Measurements from ENCODE around the gene SRPRA.

The SRPRA gene

GRCh38 chr11:126282736-126283591 is 14.3 kb upstream of the SRPRA start, which contains the start of gene TIRAP (continued):
- TF ChIP-seq ZSCAN23 (tag by site-specific recombination; IDR thresholded peaks at IDR 0.05) (no peak), EGR2 (tag by site-specific recombination; IDR thresholded peaks at IDR 0.05; ENCODE audit: low read depth) (0 out of 2 replicates have a peak, but pooled peaks have one; percentile 22), WT1 (tag by site-specific recombination; IDR thresholded peaks at IDR 0.05) (no peak), ZNF473 (tag by site-specific recombination; IDR thresholded peaks at IDR 0.05) (no peak), ZNF121 (tag by site-specific recombination; IDR thresholded peaks at IDR 0.05) (no peak), ZNF19 (tag by site-specific recombination; IDR thresholded peaks at IDR 0.05; ENCODE audit: low read depth) (no peak), KLF10 (tag by site-specific recombination; IDR thresholded peaks at IDR 0.05) (no peak), HIC1 (tag by site-specific recombination; IDR thresholded peaks at IDR 0.05) (no peak), ZNF37A (tag by site-specific recombination; IDR thresholded peaks at IDR 0.05) (no peak), ZNF664 (tag by site-specific recombination; IDR thresholded peaks at IDR 0.05) (no peak), ZNF692 (tag by site-specific recombination; IDR thresholded peaks at IDR 0.05) (no peak), ZNF391 (tag by site-specific recombination; IDR thresholded peaks at IDR 0.05; ENCODE audit: borderline replicate concordance, low read depth) (no peak), YY1 (tag by site-specific recombination; IDR thresholded peaks at IDR 0.05) (no peak), ZNF624 (tag by site-specific recombination; IDR thresholded peaks at IDR 0.05) (no peak), ZEB2 (tag by site-specific recombination; IDR thresholded peaks at IDR 0.05) (no peak; the same call in 1 of the 2 replicates), ZFHX2 (tag by site-specific recombination; conservative IDR thresholded peaks at IDR 0.05) (peak; percentile 63), GLIS1 (tag by site-specific recombination; IDR thresholded peaks at IDR 0.05) (no peak), ZSCAN30 (tag by site-specific recombination; IDR thresholded peaks at IDR 0.05) (0 out of 2 replicates have a peak, but pooled peaks have one; percentile 10), ZBTB20 (tag by site-specific recombination; IDR thresholded peaks at IDR 0.05) (peak; percentile 62), SP2 (tag by site-specific recombination; IDR thresholded peaks at IDR 0.05) (peak; percentile 25; the same call in 1 of the 2 replicates), ZNF621 (tag by site-specific recombination; IDR thresholded peaks at IDR 0.05) (no peak), ZXDB (tag by site-specific recombination; IDR thresholded peaks at IDR 0.05) (peak; percentile 56), ZNF341 (tag by site-specific recombination; IDR thresholded peaks at IDR 0.05; ENCODE audit: low read depth) (peak; percentile 87), GFI1B (tag by site-specific recombination; IDR thresholded peaks at IDR 0.05) (no peak), ZBTB8A (tag by site-specific recombination; IDR thresholded peaks at IDR 0.05) (peak; percentile 69), ZNF426 (tag by site-specific recombination; IDR thresholded peaks at IDR 0.05) (no peak)
- TF ChIP-seq, protein P1, sequence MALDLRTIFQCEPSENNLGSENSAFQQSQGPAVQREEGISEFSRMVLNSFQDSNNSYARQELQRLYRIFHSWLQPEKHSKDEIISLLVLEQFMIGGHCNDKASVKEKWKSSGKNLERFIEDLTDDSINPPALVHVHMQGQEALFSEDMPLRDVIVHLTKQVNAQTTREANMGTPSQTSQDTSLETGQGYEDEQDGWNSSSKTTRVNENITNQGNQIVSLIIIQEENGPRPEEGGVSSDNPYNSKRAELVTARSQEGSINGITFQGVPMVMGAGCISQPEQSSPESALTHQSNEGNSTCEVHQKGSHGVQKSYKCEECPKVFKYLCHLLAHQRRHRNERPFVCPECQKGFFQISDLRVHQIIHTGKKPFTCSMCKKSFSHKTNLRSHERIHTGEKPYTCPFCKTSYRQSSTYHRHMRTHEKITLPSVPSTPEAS (tag by site-specific recombination; IDR thresholded peaks at IDR 0.05) = no peak
- TF ChIP-seq, protein P2, sequence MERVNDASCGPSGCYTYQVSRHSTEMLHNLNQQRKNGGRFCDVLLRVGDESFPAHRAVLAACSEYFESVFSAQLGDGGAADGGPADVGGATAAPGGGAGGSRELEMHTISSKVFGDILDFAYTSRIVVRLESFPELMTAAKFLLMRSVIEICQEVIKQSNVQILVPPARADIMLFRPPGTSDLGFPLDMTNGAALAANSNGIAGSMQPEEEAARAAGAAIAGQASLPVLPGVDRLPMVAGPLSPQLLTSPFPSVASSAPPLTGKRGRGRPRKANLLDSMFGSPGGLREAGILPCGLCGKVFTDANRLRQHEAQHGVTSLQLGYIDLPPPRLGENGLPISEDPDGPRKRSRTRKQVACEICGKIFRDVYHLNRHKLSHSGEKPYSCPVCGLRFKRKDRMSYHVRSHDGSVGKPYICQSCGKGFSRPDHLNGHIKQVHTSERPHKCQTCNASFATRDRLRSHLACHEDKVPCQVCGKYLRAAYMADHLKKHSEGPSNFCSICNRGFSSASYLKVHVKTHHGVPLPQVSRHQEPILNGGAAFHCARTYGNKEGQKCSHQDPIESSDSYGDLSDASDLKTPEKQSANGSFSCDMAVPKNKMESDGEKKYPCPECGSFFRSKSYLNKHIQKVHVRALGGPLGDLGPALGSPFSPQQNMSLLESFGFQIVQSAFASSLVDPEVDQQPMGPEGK (tag by site-specific recombination; IDR thresholded peaks at IDR 0.05) = peak; percentile 26; the same call in 1 of the 2 replicates
- TF ChIP-seq, protein P3, sequence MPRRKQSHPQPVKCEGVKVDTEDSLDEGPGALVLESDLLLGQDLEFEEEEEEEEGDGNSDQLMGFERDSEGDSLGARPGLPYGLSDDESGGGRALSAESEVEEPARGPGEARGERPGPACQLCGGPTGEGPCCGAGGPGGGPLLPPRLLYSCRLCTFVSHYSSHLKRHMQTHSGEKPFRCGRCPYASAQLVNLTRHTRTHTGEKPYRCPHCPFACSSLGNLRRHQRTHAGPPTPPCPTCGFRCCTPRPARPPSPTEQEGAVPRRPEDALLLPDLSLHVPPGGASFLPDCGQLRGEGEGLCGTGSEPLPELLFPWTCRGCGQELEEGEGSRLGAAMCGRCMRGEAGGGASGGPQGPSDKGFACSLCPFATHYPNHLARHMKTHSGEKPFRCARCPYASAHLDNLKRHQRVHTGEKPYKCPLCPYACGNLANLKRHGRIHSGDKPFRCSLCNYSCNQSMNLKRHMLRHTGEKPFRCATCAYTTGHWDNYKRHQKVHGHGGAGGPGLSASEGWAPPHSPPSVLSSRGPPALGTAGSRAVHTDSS (tag by site-specific recombination; IDR thresholded peaks at IDR 0.05) = no peak

Measured in HEK293 (cell line).